PC-9 (cell line): ENCODE data around the gene ZDHHC11B.
"Not testable (repeated sequence)": the region's sequence is repeated elsewhere in the genome, so short reads cannot be mapped to it uniquely, and the experiment has no call there.

Source experiments
- CTCF ChIP-seq: fragments of 200-600 bp; sonication (generic); conservative IDR thresholded peaks from 2 replicates; pipeline ENCODE4 v1.6.1; 2017; ENCODE audit warnings: mixed run types, antibody characterized with exemption, mild to moderate bottlenecking, moderate library complexity
- EZH2 ChIP-seq: fragments of 200-600 bp; sonication (generic); IDR thresholded peaks from 2 replicates; pipeline ENCODE4 v1.8.0; 2017; ENCODE audit warnings: antibody characterized with exemption, low read depth

- not testable (repeated sequence) for TF ChIP-seq CTCF, EZH2
Measured at GRCh38 chr5:742276-742675, 42.3 kb downstream of the ZDHHC11B start.
